Adrenal gland (tissue), 12 donors: Measurements from ENCODE around the gene COL23A1. TPM values are rescaled to one million over a fixed set of nuclear protein-coding genes. Genes with fewer than 3 reads are reported as not detected.

Experiments
- DNase-seq, 7 donors: peaks; one replicate each; pipeline ENCODE4 v3.0.0-alpha.2; 2019 to 2020
- H3K27ac ChIP-seq, 5 donors: fragments of 200-600 bp; sonication (generic) in 4 of 5; 1 replicate in 3 of 5; 2 replicates in 2 of 5; pipeline versions ENCODE4 v1.5.1 to v1.8.0; 2016 to 2020; ENCODE audit warnings: mild to moderate bottlenecking in 1 of 5
- H3K27me3 ChIP-seq: fragments of 200-600 bp; 2 replicates; pipeline ENCODE4 v1.8.0; 2021
- H3K36me3 ChIP-seq, 2 donors: fragments of 200-600 bp; replicated peaks in 1 of 2; 1 replicate in 1 of 2; 2 replicates in 1 of 2; pipeline versions ENCODE4 v1.5.1 to v1.8.0; 2018 to 2022
- H3K4me1 ChIP-seq, 2 donors: fragments of 200-600 bp; replicated peaks in 1 of 2; 1 replicate in 1 of 2; 2 replicates in 1 of 2; pipeline versions ENCODE4 v1.5.1 to v1.8.0; 2018 to 2021
- H3K4me3 ChIP-seq, 4 donors: fragments of 200-600 bp; sonication (generic) in 3 of 4; one replicate each; pipeline ENCODE4 v1.5.1; 2016 to 2018
- H3K9me3 ChIP-seq, 3 donors: fragments of 200-600 bp; sonication (generic) in 1 of 3; replicated peaks in 1 of 3; 1 replicate in 2 of 3; 2 replicates in 1 of 3; pipeline versions ENCODE4 v1.5.1 to v1.8.0; 2016 to 2021
- POLR2A ChIP-seq, 2 donors: fragments of 450-650 bp; IDR thresholded peaks; one replicate each; pipeline ENCODE4 v1.6.1; 2017; ENCODE audit warnings: antibody characterized with exemption in 2 of 2, mild to moderate bottlenecking in 2 of 2, moderate library complexity in 1 of 2
- WGBS, 4 donors: extraction: QIAGEN DNeasy Blood & Tissue Kit in 2 of 4; methylation state at CpG; one replicate each; pipeline versions ENCODE4 v1.1.5 to v1.1.7; 2013 to 2017; 5-methylcytosine and 5-hydroxymethylcytosine counted together
- intact Hi-C, 2 donors: fragments of 100-400 bp; cut with DNase I; formaldehyde crosslinking; loops; one replicate each; pipeline versions ENCODE4 v1.14.1 to v1.15.0; 2022 to 2023
- polyA plus RNA-seq, 3 donors: library from polyadenylated mRNA; stranded (reverse); fragments of 200-250 nt in 2 of 3; fragments of 350-450 nt in 1 of 3; fragmentation: Illumina TruSeq in 1 of 3; extraction: RNeasy Lipid Tissue Mini Kit (QIAGEN cat#74804) in 1 of 3; gene quantifications; one replicate each; pipeline ENCODE4 v1.2.3, GENCODE V29; 2013 to 2014
- total RNA-seq, 9 donors: library from RNA; depleted of rRNA in 4 of 9; stranded (reverse); fragments of >200 nt in 4 of 9; fragments of 120-200 nt in 1 of 9; fragmentation: NEBNext Ultra II Directional in 1 of 9; extraction: Animal tissue kit (Norgen Biotek cat#: 25700) in 1 of 9; gene quantifications; one replicate each; pipeline versions ENCODE4 v1.1.0 to v1.2.4, GENCODE V29; 2013 to 2023
- TF ChIP-seq, protein P1 (sequence below), 6 experiments: fragments of 450-650 bp in 4 of 6; fragments of 200-600 bp in 2 of 6; sonication (generic) in 1 of 6; IDR thresholded peaks; 1 replicate in 5 of 6; 2 replicates in 1 of 6; pipeline versions ENCODE4 v1.5.1 to v1.8.0; 2016 to 2021; ENCODE audit warnings: antibody characterized with exemption in 6 of 6, mild to moderate bottlenecking in 2 of 6, moderate library complexity in 1 of 6
- donor health status: healthy with polysubstance abuse.
- donor health status: Bipolar disorder and iron deficiency.
- donor health status: DM: yes; HTN: yes; CAD: no.
- donor health status: DM: no; HTN: no; CAD: no.
- donor health status: DM: no; HTN: no; CAD: no.
- donor health status: DM: yes; HTN: yes; CAD: no.

COL23A1 gene
- total and polyA plus RNA-seq, 12 donors = 0.09 to 4.4 (median 0.88) TPM

DNA sequence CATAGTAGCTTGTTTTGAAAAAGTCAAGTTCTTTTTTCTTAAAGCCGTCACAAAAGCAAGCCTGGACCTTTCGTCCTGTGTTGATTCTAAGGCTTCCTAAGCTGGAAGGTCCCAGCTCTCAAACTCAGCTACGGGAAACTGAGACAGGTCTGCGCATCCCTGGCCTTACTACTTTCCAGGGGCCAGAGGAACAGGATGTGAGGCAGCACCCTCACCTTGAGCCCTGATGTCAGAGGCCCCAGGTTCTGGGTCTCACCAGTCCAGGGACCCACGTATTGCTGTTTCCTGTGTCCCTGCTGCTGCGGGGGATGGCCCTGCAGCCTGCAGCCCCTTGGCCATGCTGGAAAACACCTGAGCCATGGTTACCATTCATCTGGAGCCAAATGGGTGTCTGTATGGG, 123.9 kb downstream of the COL23A1 start:
- no peak overlapping the region for H3K27ac ChIP-seq
- 83 to 93% (median 89%) methylated on average over 6 of the region's 6 CpGs for WGBS, 4 donors

GRCh38 chr5:178465861-178466288, 124.3 kb downstream of the COL23A1 start:
- DNase-seq = no peak

More for the DNA sequence above, 123.9 kb downstream of the COL23A1 start:
- intact Hi-C loops = no loop called here
- no peak for DNase-seq
- H3K27me3 ChIP-seq = no peaks in the 10 kb centered on the region
- H3K9me3 ChIP-seq = no peaks in the 10 kb centered on the region
- peaks cover 0 to 12% of the 10 kb centered on the region in 2 donors for H3K4me1 ChIP-seq
- H3K4me3 ChIP-seq = no peak overlapping the region
- H3K36me3 ChIP-seq = no peaks in the 10 kb centered on the region
- TF ChIP-seq, protein P1, sequence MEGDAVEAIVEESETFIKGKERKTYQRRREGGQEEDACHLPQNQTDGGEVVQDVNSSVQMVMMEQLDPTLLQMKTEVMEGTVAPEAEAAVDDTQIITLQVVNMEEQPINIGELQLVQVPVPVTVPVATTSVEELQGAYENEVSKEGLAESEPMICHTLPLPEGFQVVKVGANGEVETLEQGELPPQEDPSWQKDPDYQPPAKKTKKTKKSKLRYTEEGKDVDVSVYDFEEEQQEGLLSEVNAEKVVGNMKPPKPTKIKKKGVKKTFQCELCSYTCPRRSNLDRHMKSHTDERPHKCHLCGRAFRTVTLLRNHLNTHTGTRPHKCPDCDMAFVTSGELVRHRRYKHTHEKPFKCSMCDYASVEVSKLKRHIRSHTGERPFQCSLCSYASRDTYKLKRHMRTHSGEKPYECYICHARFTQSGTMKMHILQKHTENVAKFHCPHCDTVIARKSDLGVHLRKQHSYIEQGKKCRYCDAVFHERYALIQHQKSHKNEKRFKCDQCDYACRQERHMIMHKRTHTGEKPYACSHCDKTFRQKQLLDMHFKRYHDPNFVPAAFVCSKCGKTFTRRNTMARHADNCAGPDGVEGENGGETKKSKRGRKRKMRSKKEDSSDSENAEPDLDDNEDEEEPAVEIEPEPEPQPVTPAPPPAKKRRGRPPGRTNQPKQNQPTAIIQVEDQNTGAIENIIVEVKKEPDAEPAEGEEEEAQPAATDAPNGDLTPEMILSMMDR (IDR thresholded peaks at IDR 0.05) = no peak
- TF ChIP-seq POLR2A (IDR thresholded peaks at IDR 0.05) = no peak

DNA sequence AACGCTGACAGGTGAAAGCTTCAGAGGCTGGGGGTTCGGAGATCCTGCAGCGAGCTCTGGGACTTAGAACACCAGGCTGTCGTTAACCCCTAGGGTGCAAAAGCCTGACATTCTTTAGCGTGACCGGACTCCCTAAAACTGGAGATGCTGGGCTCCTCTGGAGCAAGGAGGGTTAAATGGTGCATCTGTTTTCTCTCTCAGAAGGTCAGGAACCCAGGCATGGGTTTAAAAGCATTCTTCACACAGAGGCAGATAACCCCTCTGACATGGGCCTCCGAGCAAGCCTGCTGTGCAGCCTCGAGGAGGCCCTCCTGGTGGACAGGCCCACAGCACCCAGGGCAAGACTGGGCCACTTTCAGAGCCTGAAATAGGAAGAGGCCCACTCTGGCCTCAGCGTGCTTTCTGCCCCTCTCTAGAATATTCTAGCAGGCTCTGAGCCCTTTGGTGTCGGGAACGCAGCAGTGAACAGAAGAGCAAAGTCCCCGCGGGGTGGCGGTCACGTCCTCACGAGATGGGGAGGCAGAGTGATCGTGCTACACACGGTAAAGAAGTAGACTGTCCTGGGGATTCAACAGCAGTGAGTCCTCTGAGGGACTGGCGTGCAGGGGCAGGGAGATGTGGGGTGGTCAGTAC, 124.8 kb downstream of the COL23A1 start:
- Histone ChIP-seq H3K36me3 (no peaks in the 10 kb centered on the region), H3K27ac (no peak overlapping the region), H3K9me3 (no peaks in the 10 kb centered on the region), H3K27me3 (no peaks in the 10 kb centered on the region), H3K4me1 (peaks cover 0 to 12% of the 10 kb centered on the region in 2 donors), H3K4me3 (no peak overlapping the region)
- intact Hi-C loops = no loop called here
- no peak for DNase-seq
- no peak for TF ChIP-seq POLR2A (IDR thresholded peaks at IDR 0.05)
- TF ChIP-seq, protein P1 (IDR thresholded peaks at IDR 0.05) = no peak
- WGBS, 4 donors = 86 to 91% (median 88%) methylated on average over 17 to 19 of the region's 19 CpGs

More at GRCh38 chr5:178465861-178466288, 124.3 kb downstream of the COL23A1 start:
- TF ChIP-seq POLR2A (IDR thresholded peaks at IDR 0.05) = no peak
- TF ChIP-seq, protein P1 (IDR thresholded peaks at IDR 0.05) = no peak
- no peak overlapping the region for H3K27ac ChIP-seq
- no peaks in the 10 kb centered on the region for H3K27me3 ChIP-seq
- 86 to 93% (median 89%) methylated on average over 11 to 16 of the region's 16 CpGs for WGBS, 4 donors
- H3K36me3 ChIP-seq = no peaks in the 10 kb centered on the region
- intact Hi-C loops = no loop called here
- H3K4me1 ChIP-seq = peaks cover 0 to 12% of the 10 kb centered on the region in 2 donors
- no peaks in the 10 kb centered on the region for H3K9me3 ChIP-seq
- no peak overlapping the region for H3K4me3 ChIP-seq

GRCh38 chr5:178464431-178465048, 125.7 kb downstream of the COL23A1 start:
- Histone ChIP-seq H3K4me3 (no peak overlapping the region), H3K27ac (no peak overlapping the region), H3K36me3 (no peaks in the 10 kb centered on the region), H3K9me3 (no peaks in the 10 kb centered on the region), H3K27me3 (no peaks in the 10 kb centered on the region), H3K4me1 (peaks cover 0 to 12% of the 10 kb centered on the region in 2 donors)
- DNase-seq = no peak
- TF ChIP-seq, protein P1 (IDR thresholded peaks at IDR 0.05) = no peak
- TF ChIP-seq POLR2A (IDR thresholded peaks at IDR 0.05) = no peak
- WGBS, 4 donors = 76 to 84% (median 76%) methylated on average over 14 of the region's 14 CpGs
- intact Hi-C loops = no loop called here
